Measurements from ENCODE around the gene CHAC1.

CHAC1 gene

DNA sequence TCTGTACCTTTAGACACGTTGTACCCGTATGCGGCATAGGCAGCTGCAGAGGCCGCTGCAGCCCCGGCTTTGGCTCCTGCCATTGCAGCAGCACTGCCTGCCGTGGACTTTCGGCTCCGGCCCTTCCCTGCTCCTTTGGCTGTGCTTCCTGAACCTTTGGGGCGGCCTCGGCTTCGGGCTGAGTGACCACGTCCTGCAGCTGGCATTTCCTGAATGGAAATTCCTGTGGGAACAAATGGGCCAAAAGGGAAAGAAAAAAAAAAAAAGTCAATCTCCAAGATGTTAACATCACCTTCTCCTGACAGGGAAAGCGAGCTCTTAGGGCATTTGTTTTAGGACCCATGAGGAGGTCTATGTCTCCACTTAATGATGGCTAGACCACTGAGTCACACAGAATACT is 29.6 kb downstream of the CHAC1 start:
- no peak overlapping the region for H3K4me2 ChIP-seq (ENCODE audit: low read depth, low read length, poor library complexity, severe bottlenecking)
- H3K9me3 ChIP-seq (ENCODE audit: insufficient read depth, low read length) = no peaks in the 10 kb centered on the region
- H3K27me3 ChIP-seq (ENCODE audit: low read length) = no peaks in the 10 kb centered on the region
- no peaks in the 10 kb centered on the region for H3K9me2 ChIP-seq (replicated peaks; ENCODE audit: insufficient read depth, low read length)
- no peaks in the 10 kb centered on the region for H4K20me1 ChIP-seq (ENCODE audit: low read depth, low read length)
- TF ChIP-seq, protein P1, sequence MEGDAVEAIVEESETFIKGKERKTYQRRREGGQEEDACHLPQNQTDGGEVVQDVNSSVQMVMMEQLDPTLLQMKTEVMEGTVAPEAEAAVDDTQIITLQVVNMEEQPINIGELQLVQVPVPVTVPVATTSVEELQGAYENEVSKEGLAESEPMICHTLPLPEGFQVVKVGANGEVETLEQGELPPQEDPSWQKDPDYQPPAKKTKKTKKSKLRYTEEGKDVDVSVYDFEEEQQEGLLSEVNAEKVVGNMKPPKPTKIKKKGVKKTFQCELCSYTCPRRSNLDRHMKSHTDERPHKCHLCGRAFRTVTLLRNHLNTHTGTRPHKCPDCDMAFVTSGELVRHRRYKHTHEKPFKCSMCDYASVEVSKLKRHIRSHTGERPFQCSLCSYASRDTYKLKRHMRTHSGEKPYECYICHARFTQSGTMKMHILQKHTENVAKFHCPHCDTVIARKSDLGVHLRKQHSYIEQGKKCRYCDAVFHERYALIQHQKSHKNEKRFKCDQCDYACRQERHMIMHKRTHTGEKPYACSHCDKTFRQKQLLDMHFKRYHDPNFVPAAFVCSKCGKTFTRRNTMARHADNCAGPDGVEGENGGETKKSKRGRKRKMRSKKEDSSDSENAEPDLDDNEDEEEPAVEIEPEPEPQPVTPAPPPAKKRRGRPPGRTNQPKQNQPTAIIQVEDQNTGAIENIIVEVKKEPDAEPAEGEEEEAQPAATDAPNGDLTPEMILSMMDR (IDR thresholded peaks at IDR 0.05; ENCODE audit: insufficient read depth, low read length, poor library complexity, severe bottlenecking) = no peak
- no peak for TF ChIP-seq EZH2phosphoT487 (conservative IDR thresholded peaks at IDR 0.05; ENCODE audit: low read length)
- no peaks in the 10 kb centered on the region for H3F3A ChIP-seq (ENCODE audit: insufficient read depth)
- H3K9ac ChIP-seq (ENCODE audit: low read length) = no peak overlapping the region
- no peak overlapping the region for H3K4me3 ChIP-seq (ENCODE audit: insufficient read depth, low read length, poor library complexity, severe bottlenecking)
- peaks cover 17% of the 10 kb centered on the region; the same call in 1 of the 2 replicates for H3K36me3 ChIP-seq (ENCODE audit: low read length)
- H3K27ac ChIP-seq (ENCODE audit: low read depth, low read length) = no peak overlapping the region
- H3K79me2 ChIP-seq (ENCODE audit: insufficient read depth, low read length) = no peaks in the 10 kb centered on the region
- no peak overlapping the region for H2AFZ ChIP-seq (ENCODE audit: low read depth, low read length, severe bottlenecking)

- Histone ChIP-seq H3K9me2 (replicated peaks; ENCODE audit: insufficient read depth, low read length) (no peaks in the 10 kb centered on the region), H3K36me3 (ENCODE audit: low read length) (peaks cover 19% of the 10 kb centered on the region; the same call in 1 of the 2 replicates), H3K9me3 (ENCODE audit: insufficient read depth, low read length) (no peaks in the 10 kb centered on the region)
These were observed 31.1 kb downstream of the CHAC1 start for GRCh38 chr15:40984406-40984805.

GRCh38 chr15:40984964-40985363 is 31.7 kb downstream of the CHAC1 start:
- no peaks in the 10 kb centered on the region for H3K9me2 ChIP-seq (replicated peaks; ENCODE audit: insufficient read depth, low read length)
- no peaks in the 10 kb centered on the region for H4K20me1 ChIP-seq (ENCODE audit: low read depth, low read length)
- TF ChIP-seq, protein P1 (IDR thresholded peaks at IDR 0.05; ENCODE audit: insufficient read depth, low read length, poor library complexity, severe bottlenecking) = no peak
- TF ChIP-seq EZH2phosphoT487 (conservative IDR thresholded peaks at IDR 0.05; ENCODE audit: low read length) = no peak
- H3F3A ChIP-seq (ENCODE audit: insufficient read depth) = no peaks in the 10 kb centered on the region
- H3K27ac ChIP-seq (ENCODE audit: low read depth, low read length) = no peak overlapping the region
- H3K36me3 ChIP-seq (ENCODE audit: low read length) = peaks cover 19% of the 10 kb centered on the region; the same call in 1 of the 2 replicates
- no peak overlapping the region for H3K4me2 ChIP-seq (ENCODE audit: low read depth, low read length, poor library complexity, severe bottlenecking)
- H2AFZ ChIP-seq (ENCODE audit: low read depth, low read length, severe bottlenecking) = no peak overlapping the region
- H3K4me3 ChIP-seq (ENCODE audit: insufficient read depth, low read length, poor library complexity, severe bottlenecking) = no peak overlapping the region
- no peak overlapping the region for H3K9ac ChIP-seq (ENCODE audit: low read length)
- no peaks in the 10 kb centered on the region for H3K79me2 ChIP-seq (ENCODE audit: insufficient read depth, low read length)
- no peaks in the 10 kb centered on the region for H3K27me3 ChIP-seq (ENCODE audit: low read length)
- no peaks in the 10 kb centered on the region for H3K9me3 ChIP-seq (ENCODE audit: insufficient read depth, low read length)

More at GRCh38 chr15:40984406-40984805, 31.1 kb downstream of the CHAC1 start:
- H3K4me2 ChIP-seq (ENCODE audit: low read depth, low read length, poor library complexity, severe bottlenecking) = no peak overlapping the region
- no peaks in the 10 kb centered on the region for H3K79me2 ChIP-seq (ENCODE audit: insufficient read depth, low read length)
- H2AFZ ChIP-seq (ENCODE audit: low read depth, low read length, severe bottlenecking) = no peak overlapping the region
- no peak overlapping the region for H3K27ac ChIP-seq (ENCODE audit: low read depth, low read length)
- H3K4me3 ChIP-seq (ENCODE audit: insufficient read depth, low read length, poor library complexity, severe bottlenecking) = no peak overlapping the region
- no peaks in the 10 kb centered on the region for H4K20me1 ChIP-seq (ENCODE audit: low read depth, low read length)
- no peaks in the 10 kb centered on the region for H3K27me3 ChIP-seq (ENCODE audit: low read length)
- TF ChIP-seq EZH2phosphoT487 (conservative IDR thresholded peaks at IDR 0.05; ENCODE audit: low read length) = no peak
- TF ChIP-seq, protein P1 (IDR thresholded peaks at IDR 0.05; ENCODE audit: insufficient read depth, low read length, poor library complexity, severe bottlenecking) = no peak
- no peak overlapping the region for H3K9ac ChIP-seq (ENCODE audit: low read length)
- H3F3A ChIP-seq (ENCODE audit: insufficient read depth) = no peaks in the 10 kb centered on the region
